Measurements from ENCODE around the gene CSNK1G1. TPM values are rescaled to one million over a fixed set of nuclear protein-coding genes. Genes with fewer than 3 reads are reported as not detected.

Gene CSNK1G1
- total RNA-seq, 1 donor from 2014 or later: 19.9 TPM

GRCh38 chr15:64288999-64289398 is 67.0 kb downstream of the CSNK1G1 start:
- Mint-ChIP-seq H3K4me3 (no peak overlapping the region), H3K27ac (no peak overlapping the region), H3K27me3 (no peaks in the 10 kb centered on the region), H3K9me3 (no peaks in the 10 kb centered on the region), H3K4me1 (ENCODE audit: unreplicated experiment) (no peaks in the 10 kb centered on the region), H3K36me3 (no peaks in the 10 kb centered on the region)
- DNase-seq (ENCODE audit: extremely low spot score, unreplicated experiment): no peak
- no peak for TF ChIP-seq CTCF (conservative IDR thresholded peaks at IDR 0.05)

DNA sequence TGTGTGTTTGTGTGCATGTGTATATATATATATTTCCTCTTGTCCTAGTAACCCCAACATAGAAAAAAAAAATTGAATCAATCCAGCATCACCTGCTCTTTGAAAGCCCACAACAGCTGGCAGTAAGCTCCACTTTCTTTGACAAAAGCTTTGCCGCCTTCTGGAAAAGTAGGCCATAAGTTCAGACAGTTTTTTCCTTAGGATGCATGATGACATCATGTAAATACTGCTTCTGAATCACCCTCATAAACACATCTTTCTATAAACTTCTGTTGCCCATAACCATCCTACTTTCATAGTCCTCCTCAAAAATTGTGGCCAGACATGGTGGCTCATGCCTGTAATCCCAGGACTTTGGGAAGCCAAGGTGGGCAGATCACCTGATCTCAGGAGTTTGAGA is 67.4 kb downstream of the CSNK1G1 start:
- no peaks in the 10 kb centered on the region for H3K36me3 Mint-ChIP-seq
- H3K27ac Mint-ChIP-seq: no peak overlapping the region
- no peak for DNase-seq (ENCODE audit: extremely low spot score, unreplicated experiment)
- H3K27me3 Mint-ChIP-seq: no peaks in the 10 kb centered on the region
- H3K4me3 Mint-ChIP-seq: no peak overlapping the region
- no peak for TF ChIP-seq CTCF (conservative IDR thresholded peaks at IDR 0.05)
- no peaks in the 10 kb centered on the region for H3K9me3 Mint-ChIP-seq
- H3K4me1 Mint-ChIP-seq (ENCODE audit: unreplicated experiment): no peaks in the 10 kb centered on the region

- H3K27me3 Mint-ChIP-seq: no peaks in the 10 kb centered on the region
- no peaks in the 10 kb centered on the region for H3K36me3 Mint-ChIP-seq
- H3K27ac Mint-ChIP-seq: no peak overlapping the region
- no peaks in the 10 kb centered on the region for H3K9me3 Mint-ChIP-seq
- TF ChIP-seq CTCF (conservative IDR thresholded peaks at IDR 0.05): no peak
- no peak for DNase-seq (ENCODE audit: extremely low spot score, unreplicated experiment)
- no peak overlapping the region for H3K4me3 Mint-ChIP-seq
- no peaks in the 10 kb centered on the region for H3K4me1 Mint-ChIP-seq (ENCODE audit: unreplicated experiment)
Measured at GRCh38 chr15:64287953-64288352, 68.0 kb downstream of the CSNK1G1 start.

GRCh38 chr15:64286473-64286872 is 69.5 kb downstream of the CSNK1G1 start:
- no peak for TF ChIP-seq CTCF (conservative IDR thresholded peaks at IDR 0.05)
- Mint-ChIP-seq H3K36me3 (no peaks in the 10 kb centered on the region), H3K4me1 (ENCODE audit: unreplicated experiment) (no peaks in the 10 kb centered on the region), H3K27me3 (no peaks in the 10 kb centered on the region), H3K9me3 (no peaks in the 10 kb centered on the region), H3K4me3 (no peak overlapping the region), H3K27ac (no peak overlapping the region)
- no peak for DNase-seq (ENCODE audit: extremely low spot score, unreplicated experiment)

DNA sequence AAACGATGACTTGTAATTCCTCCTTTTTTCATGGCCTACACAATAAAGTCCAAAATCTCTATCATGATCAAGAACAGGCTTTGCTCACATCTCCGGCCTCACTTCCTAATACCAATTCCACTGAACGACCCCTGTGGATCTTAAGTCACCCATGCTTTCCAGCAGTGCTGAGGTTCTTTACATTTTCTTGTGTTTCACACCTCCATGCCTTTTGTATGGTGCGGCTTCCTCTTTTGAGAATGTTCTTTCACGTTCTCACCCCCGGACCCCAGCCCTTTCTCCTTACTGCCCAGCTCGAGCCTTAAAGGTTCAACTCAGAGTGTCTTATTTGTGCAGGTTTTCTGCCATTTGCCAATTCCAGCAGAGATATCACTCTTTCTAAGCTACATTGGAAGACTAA is 70.1 kb downstream of the CSNK1G1 start:
- Mint-ChIP-seq H3K27me3 (no peaks in the 10 kb centered on the region), H3K4me3 (no peak overlapping the region), H3K4me1 (ENCODE audit: unreplicated experiment) (no peaks in the 10 kb centered on the region), H3K9me3 (no peaks in the 10 kb centered on the region), H3K27ac (no peak overlapping the region), H3K36me3 (no peaks in the 10 kb centered on the region)
- TF ChIP-seq CTCF (conservative IDR thresholded peaks at IDR 0.05): no peak
- no peak for DNase-seq (ENCODE audit: extremely low spot score, unreplicated experiment)

GRCh38 chr15:64285150-64285549 is 70.8 kb downstream of the CSNK1G1 start:
- Mint-ChIP-seq H3K27ac (no peak overlapping the region), H3K36me3 (peaks cover 3% of the 10 kb centered on the region), H3K4me1 (ENCODE audit: unreplicated experiment) (no peaks in the 10 kb centered on the region), H3K4me3 (no peak overlapping the region), H3K27me3 (no peaks in the 10 kb centered on the region), H3K9me3 (no peaks in the 10 kb centered on the region)
- TF ChIP-seq CTCF (conservative IDR thresholded peaks at IDR 0.05): no peak
- no peak for DNase-seq (ENCODE audit: extremely low spot score, unreplicated experiment)

All from type B pancreatic cell (in vitro differentiated cells).